Loucy (cell line): ENCODE results near the gene RPS24.

Source experiments
- H2AFZ ChIP-seq: fragments of 200-600 bp; sonication (generic); 2 replicates; pipeline ENCODE4 v1.6.0; 2016; ENCODE audit warnings: antibody characterized with exemption, mild to moderate bottlenecking, low read length, moderate library complexity
- H3F3A ChIP-seq: fragments of 200-600 bp; 2 replicates; pipeline ENCODE4 v1.6.0; 2016; ENCODE audit warnings: antibody characterized with exemption, low read depth, mild to moderate bottlenecking
- H3K27me3 ChIP-seq: fragments of 200-600 bp; sonication (generic); 2 replicates; pipeline ENCODE4 v1.6.1; 2014; ENCODE audit warnings: low read length, mild to moderate bottlenecking; ENCODE audit not compliant: insufficient read depth, poor library complexity, severe bottlenecking
- H3K36me3 ChIP-seq: fragments of 200-600 bp; sonication (generic); 2 replicates; pipeline ENCODE4 v1.6.1; 2016; ENCODE audit warnings: low read length; ENCODE audit not compliant: insufficient read depth
- H3K4me1 ChIP-seq: fragments of 200-600 bp; sonication (generic); 2 replicates; pipeline ENCODE4 v1.5.1; 2014; ENCODE audit warnings: low read length, mild to moderate bottlenecking; ENCODE audit not compliant: insufficient read depth, poor library complexity, severe bottlenecking
- H3K4me2 ChIP-seq: fragments of 200-600 bp; sonication (generic); 2 replicates; pipeline ENCODE4 v1.6.0; 2014; ENCODE audit warnings: antibody characterized with exemption, low read length, low read depth, mild to moderate bottlenecking; ENCODE audit not compliant: poor library complexity, severe bottlenecking
- H3K4me3 ChIP-seq: fragments of 200-600 bp; sonication (generic); 2 replicates; pipeline ENCODE4 v1.5.1; 2014; ENCODE audit warnings: low read length, mild to moderate bottlenecking, mixed read lengths; ENCODE audit not compliant: poor library complexity, severe bottlenecking
- H3K79me2 ChIP-seq: fragments of 200-600 bp; sonication (generic); 2 replicates; pipeline ENCODE4 v1.6.1; 2014; ENCODE audit warnings: low read length; ENCODE audit not compliant: insufficient read depth
- H3K9ac ChIP-seq: fragments of 200-600 bp; sonication (generic); 2 replicates; pipeline ENCODE4 v1.6.0; 2014; ENCODE audit warnings: mild to moderate bottlenecking, low read depth, low read length, moderate library complexity; ENCODE audit not compliant: poor library complexity, severe bottlenecking
- H3K9me2 ChIP-seq: fragments of 200-600 bp; sonication (generic); replicated peaks from 2 replicates; pipeline ENCODE4 v1.6.1; 2016; ENCODE audit warnings: low read depth, low read length, mixed read lengths
- H3K9me3 ChIP-seq: fragments of 200-600 bp; sonication (generic); 2 replicates; pipeline ENCODE4 v1.6.1; 2014; ENCODE audit warnings: mild to moderate bottlenecking, antibody characterized with exemption, low read length, low read depth; ENCODE audit not compliant: insufficient read depth
- H4K20me1 ChIP-seq: fragments of 200-600 bp; sonication (generic); 2 replicates; pipeline ENCODE4 v1.6.0; 2014; ENCODE audit warnings: antibody characterized with exemption, low read length, mild to moderate bottlenecking; ENCODE audit not compliant: insufficient read depth, poor library complexity, severe bottlenecking
- EZH2phosphoT487 ChIP-seq: fragments of 200-600 bp; IDR thresholded peaks from 2 replicates; pipeline ENCODE4 v1.6.1; 2018; ENCODE audit warnings: antibody characterized with exemption, mild to moderate bottlenecking, moderate library complexity, borderline replicate concordance
- TF ChIP-seq, protein P1 (sequence below): fragments of 200-600 bp; sonication (generic); conservative IDR thresholded peaks from 2 replicates; pipeline ENCODE4 v1.5.1; 2014; ENCODE audit warnings: mild to moderate bottlenecking, antibody characterized with exemption, low read length

RPS24 gene

DNA sequence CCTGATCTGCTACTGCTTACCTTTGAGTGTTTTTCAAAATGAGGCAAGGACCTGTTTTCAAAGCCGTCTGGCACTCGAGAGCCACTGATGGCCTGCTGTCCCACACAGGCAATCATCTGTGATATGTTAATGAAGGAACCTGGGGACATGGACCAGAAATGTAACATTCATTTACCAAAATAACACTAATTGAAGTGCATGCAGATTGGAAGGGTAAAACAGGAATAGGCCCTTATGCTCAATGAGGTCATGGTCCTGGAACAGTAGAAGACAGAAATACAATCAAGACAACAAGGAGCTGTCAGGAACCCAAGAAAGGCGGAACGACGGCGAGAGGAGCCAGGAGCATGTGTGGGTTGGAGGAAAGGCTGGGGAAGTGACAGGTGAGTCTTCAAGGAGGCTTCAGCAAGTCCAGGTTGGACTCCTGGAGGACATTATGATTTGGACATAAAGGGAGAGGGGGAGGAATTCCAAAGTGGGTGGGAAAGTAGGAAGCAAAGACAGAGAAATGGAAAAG, 32.6 kb upstream of the RPS24 start:
- Histone ChIP-seq H3F3A (no peaks in the 10 kb centered on the region), H3K9me2 (no peaks in the 10 kb centered on the region), H3K27me3 (no peaks in the 10 kb centered on the region), H3K9me3 (no peaks in the 10 kb centered on the region), H3K79me2 (no peaks in the 10 kb centered on the region), H3K4me1 (no peaks in the 10 kb centered on the region), H3K4me3 (no peak overlapping the region), H3K4me2 (no peak overlapping the region), H2AFZ (no peak overlapping the region), H3K9ac (no peak overlapping the region), H4K20me1 (no peaks in the 10 kb centered on the region), H3K36me3 (peaks cover 65% of the 10 kb centered on the region; the same call in 1 of the 2 replicates)
- TF ChIP-seq EZH2phosphoT487 = no peak
- TF ChIP-seq, protein P1, sequence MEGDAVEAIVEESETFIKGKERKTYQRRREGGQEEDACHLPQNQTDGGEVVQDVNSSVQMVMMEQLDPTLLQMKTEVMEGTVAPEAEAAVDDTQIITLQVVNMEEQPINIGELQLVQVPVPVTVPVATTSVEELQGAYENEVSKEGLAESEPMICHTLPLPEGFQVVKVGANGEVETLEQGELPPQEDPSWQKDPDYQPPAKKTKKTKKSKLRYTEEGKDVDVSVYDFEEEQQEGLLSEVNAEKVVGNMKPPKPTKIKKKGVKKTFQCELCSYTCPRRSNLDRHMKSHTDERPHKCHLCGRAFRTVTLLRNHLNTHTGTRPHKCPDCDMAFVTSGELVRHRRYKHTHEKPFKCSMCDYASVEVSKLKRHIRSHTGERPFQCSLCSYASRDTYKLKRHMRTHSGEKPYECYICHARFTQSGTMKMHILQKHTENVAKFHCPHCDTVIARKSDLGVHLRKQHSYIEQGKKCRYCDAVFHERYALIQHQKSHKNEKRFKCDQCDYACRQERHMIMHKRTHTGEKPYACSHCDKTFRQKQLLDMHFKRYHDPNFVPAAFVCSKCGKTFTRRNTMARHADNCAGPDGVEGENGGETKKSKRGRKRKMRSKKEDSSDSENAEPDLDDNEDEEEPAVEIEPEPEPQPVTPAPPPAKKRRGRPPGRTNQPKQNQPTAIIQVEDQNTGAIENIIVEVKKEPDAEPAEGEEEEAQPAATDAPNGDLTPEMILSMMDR = no peak

DNA sequence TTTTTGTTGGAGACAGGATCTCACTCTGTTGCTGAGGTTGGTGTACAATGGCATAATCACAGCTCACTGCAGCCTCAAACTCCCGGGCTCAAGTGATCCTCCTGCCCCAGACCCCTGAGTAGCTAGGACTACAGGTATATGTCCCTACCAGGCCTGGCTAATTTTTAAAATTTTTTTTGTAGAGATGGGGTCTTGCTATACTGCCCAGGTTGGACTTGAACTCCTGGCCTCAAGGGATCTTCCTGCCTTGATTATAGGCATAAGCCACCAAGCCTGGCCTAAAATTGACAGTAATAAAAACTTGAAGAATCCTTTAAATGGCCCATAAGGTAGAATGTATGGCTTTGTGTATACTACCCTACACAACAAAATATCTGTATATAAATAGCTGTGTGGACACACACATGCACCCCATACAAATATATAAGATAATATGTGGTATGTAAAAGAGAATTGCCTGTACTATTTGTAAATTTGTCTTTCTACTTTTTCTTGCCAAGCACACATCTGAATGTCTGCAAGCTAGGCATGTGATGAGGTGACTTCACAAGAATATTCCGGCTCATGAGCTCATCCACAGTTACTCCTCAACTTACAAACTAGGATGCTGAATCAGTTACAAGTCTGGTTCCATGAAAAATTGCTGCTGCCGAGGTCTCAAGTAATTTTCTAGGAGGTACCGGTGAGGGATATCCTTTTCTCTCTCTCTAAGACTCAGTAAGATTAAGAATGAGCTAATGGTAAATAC, 30.9 kb upstream of the RPS24 start:
- TF ChIP-seq, protein P1 = no peak
- no peak for TF ChIP-seq EZH2phosphoT487
- no peaks in the 10 kb centered on the region for H4K20me1 ChIP-seq
- H3K9me2 ChIP-seq = no peaks in the 10 kb centered on the region
- H3K9me3 ChIP-seq = no peaks in the 10 kb centered on the region
- no peak overlapping the region for H2AFZ ChIP-seq
- H3K4me1 ChIP-seq = no peaks in the 10 kb centered on the region
- no peaks in the 10 kb centered on the region for H3K27me3 ChIP-seq
- no peak overlapping the region for H3K4me2 ChIP-seq
- H3F3A ChIP-seq = no peaks in the 10 kb centered on the region
- peaks cover 78% of the 10 kb centered on the region; the same call in 1 of the 2 replicates for H3K36me3 ChIP-seq
- no peaks in the 10 kb centered on the region for H3K79me2 ChIP-seq
- H3K9ac ChIP-seq = no peak overlapping the region
- H3K4me3 ChIP-seq = no peak overlapping the region

DNA sequence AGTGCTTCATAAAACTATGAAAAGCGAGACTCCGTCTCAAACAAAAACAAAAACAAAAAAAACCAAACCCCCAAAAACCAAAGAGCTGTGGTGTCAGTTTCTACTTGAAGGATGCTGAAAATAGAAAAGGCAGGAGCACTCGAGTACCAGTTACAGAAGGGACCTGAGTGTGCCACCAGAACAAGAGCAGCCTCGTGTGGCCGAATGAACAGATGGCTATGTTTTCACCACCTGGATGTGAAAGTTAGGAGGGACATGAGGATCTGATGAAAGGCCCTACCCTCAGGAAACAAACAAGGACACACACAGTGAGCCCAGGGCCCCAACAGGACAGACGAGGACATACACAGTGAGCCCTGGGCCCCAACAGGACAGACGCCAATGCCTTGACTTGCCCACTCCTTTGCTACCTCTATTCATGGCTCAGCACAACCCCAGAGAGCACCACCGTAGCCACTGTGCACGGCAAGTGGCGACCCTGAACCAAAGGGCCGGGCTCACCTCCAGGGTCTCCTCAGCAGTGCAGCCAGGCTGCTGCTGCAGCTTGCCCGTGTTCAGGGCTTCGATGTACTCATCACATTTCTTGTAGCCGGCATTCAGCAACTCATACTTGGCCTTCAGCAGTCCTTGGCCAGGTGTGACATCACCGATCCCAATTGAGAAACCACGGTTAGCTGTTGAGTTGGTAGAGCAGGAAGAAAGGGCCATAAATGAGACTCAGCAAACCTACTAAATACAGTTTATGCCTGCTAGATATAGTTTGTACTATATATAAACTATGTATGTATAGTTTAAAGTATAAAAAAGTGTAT, 29.2 kb upstream of the RPS24 start:
- Histone ChIP-seq H3K9ac (no peak overlapping the region), H4K20me1 (no peaks in the 10 kb centered on the region), H3K4me2 (no peak overlapping the region), H3K9me2 (no peaks in the 10 kb centered on the region), H3K36me3 (peaks cover 85% of the 10 kb centered on the region; the same call in 1 of the 2 replicates), H3K27me3 (no peaks in the 10 kb centered on the region), H3K79me2 (no peaks in the 10 kb centered on the region), H3K4me3 (no peak overlapping the region), H2AFZ (no peak overlapping the region), H3F3A (no peaks in the 10 kb centered on the region), H3K9me3 (no peaks in the 10 kb centered on the region), H3K4me1 (no peaks in the 10 kb centered on the region)
- TF ChIP-seq, protein P1 = no peak
- no peak for TF ChIP-seq EZH2phosphoT487
